Kidney (tissue), 14 donors: ENCODE measurements around the gene HOXA2. TPM values are rescaled to one million over a fixed set of nuclear protein-coding genes. Genes with fewer than 3 reads are reported as not detected.

Source experiments
- DNase-seq, 5 donors: peaks; one replicate each; pipeline ENCODE4 v3.0.0-alpha.2; 2013 to 2020
- FAIRE-seq: peaks from 2 replicates; lab custom pipeline; 2012; peaks lifted over from hg19 to GRCh38; lab: Jason Lieb, UNC
- H3K27ac ChIP-seq, 2 donors: one replicate each; pipeline ENCODE4 v1.7.0; 2013; ENCODE audit warnings: low read depth in 2 of 2, low read length in 2 of 2, inconsistent platforms in 1 of 2
- H3K27me3 ChIP-seq: one replicate; pipeline ENCODE4 v1.7.1; 2013; ENCODE audit warnings: low read length, inconsistent platforms; ENCODE audit not compliant: control insufficient read depth, insufficient read depth
- H3K36me3 ChIP-seq, 3 donors: one replicate each; pipeline versions ENCODE4 v1.7.0 to v1.7.1; 2013; ENCODE audit warnings: low read length in 3 of 3, control low read depth in 1 of 3, inconsistent platforms in 1 of 3; ENCODE audit not compliant: insufficient read depth in 3 of 3, control insufficient read depth in 2 of 3
- H3K4me1 ChIP-seq, 3 donors: one replicate each; pipeline versions ENCODE4 v1.7.0 to v1.7.1; 2013; ENCODE audit warnings: low read length in 3 of 3, inconsistent platforms in 1 of 3, low read depth in 1 of 3; ENCODE audit not compliant: control insufficient read depth in 2 of 3, insufficient read depth in 2 of 3
- H3K4me3 ChIP-seq, 3 donors: one replicate each; pipeline versions ENCODE4 v1.7.0 to v1.8.1; 2013; ENCODE audit warnings: low read length in 3 of 3, control low read depth in 1 of 3, inconsistent platforms in 1 of 3
- H3K9ac ChIP-seq, 3 donors: one replicate each; pipeline versions ENCODE4 v1.7.0 to v1.7.1; 2013; ENCODE audit warnings: low read length in 3 of 3, control low read depth in 1 of 3, inconsistent platforms in 1 of 3
- H3K9me3 ChIP-seq, 3 donors: one replicate each; pipeline versions ENCODE4 v1.7.0 to v1.7.1; 2013; ENCODE audit warnings: low read length in 3 of 3, control low read depth in 1 of 3, inconsistent platforms in 1 of 3; ENCODE audit not compliant: control insufficient read depth in 2 of 3, insufficient read depth in 1 of 3
- intact Hi-C: fragments of 100-400 bp; cut with DNase I; formaldehyde crosslinking; loops from one replicate; pipeline ENCODE4 v1.11.1; 2022
- polyA plus RNA-seq: library from polyadenylated mRNA; stranded (reverse); fragments of 350-450 nt; fragmentation: Illumina TruSeq; extraction: RNeasy Lipid Tissue Mini Kit (QIAGEN cat#74804); gene quantifications from one replicate; pipeline ENCODE4 v1.2.3, GENCODE V29; 2014; ENCODE audit warnings: low read depth, low replicate concordance; ENCODE audit not compliant: insufficient read depth
- total RNA-seq: library from RNA; stranded (reverse); fragmentation: NEBNext Ultra II Directional; extraction: Animal tissue kit (Norgen Biotek cat#: 25700); gene quantifications from one replicate; pipeline ENCODE4 v1.2.1, GENCODE V29; 2021
- TF ChIP-seq, protein P1 (sequence below): IDR thresholded peaks from 3 replicates; pipeline ENCODE4 v1.5.1; 2012; ENCODE audit warnings: mild to moderate bottlenecking, moderate library complexity, borderline replicate concordance; ENCODE audit not compliant: insufficient read depth; ENCODE audit errors: extremely low read depth
- donor health status: control.
- donor health status: control.
- donor health status: control.
- donor health status: control.
- donor health status: control.
- donor health status: DM: yes; HTN: yes; CAD: no.
- donor health status: Normal renal cell carcinoma (clear cell type).

The HOXA2 gene
- total and polyA plus RNA-seq, 2 donors from 2014 or later, result 1.3 to 2.9 TPM

DNA sequence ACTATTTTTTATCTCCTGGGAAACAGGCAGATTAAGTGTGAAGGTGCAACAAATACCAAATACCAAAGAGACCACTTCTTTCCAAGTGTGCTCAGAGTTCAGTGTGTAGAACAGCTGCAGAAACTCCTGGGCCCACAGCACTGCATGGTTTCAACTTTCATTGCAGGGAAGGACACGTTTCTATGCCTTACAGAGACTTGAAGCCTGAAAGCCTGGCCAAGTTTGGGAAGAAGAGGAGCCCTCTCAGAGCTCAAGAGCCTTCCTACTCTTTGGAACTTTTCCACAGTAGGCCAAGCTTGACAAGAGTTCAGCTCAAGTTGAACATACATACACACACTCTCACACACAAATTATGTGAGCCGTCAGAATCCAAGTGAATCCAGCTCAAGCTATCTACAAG, 25.6 kb upstream of the HOXA2 start:
- peaks cover 0 to 2% (median 0%) of the 10 kb centered on the region in 3 donors for H3K36me3 ChIP-seq
- H3K9me3 ChIP-seq, result no peaks in the 10 kb centered on the region
- no peak overlapping the region for H3K4me3 ChIP-seq
- H3K9ac ChIP-seq, result peak overlapping the region in 2 of 3 donors; percentile 5 to 47
- FAIRE-seq (no peak), DNase-seq (peak in 4 of 5 donors; percentile 61 to 95 (median 76))
- peaks cover 32 to 36% (median 34%) of the 10 kb centered on the region in 3 donors for H3K4me1 ChIP-seq
- TF ChIP-seq, protein P1, sequence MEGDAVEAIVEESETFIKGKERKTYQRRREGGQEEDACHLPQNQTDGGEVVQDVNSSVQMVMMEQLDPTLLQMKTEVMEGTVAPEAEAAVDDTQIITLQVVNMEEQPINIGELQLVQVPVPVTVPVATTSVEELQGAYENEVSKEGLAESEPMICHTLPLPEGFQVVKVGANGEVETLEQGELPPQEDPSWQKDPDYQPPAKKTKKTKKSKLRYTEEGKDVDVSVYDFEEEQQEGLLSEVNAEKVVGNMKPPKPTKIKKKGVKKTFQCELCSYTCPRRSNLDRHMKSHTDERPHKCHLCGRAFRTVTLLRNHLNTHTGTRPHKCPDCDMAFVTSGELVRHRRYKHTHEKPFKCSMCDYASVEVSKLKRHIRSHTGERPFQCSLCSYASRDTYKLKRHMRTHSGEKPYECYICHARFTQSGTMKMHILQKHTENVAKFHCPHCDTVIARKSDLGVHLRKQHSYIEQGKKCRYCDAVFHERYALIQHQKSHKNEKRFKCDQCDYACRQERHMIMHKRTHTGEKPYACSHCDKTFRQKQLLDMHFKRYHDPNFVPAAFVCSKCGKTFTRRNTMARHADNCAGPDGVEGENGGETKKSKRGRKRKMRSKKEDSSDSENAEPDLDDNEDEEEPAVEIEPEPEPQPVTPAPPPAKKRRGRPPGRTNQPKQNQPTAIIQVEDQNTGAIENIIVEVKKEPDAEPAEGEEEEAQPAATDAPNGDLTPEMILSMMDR, result no peak
- peak overlapping the region; percentile 10 to 79 for H3K27ac ChIP-seq
- H3K27me3 ChIP-seq, result no peaks in the 10 kb centered on the region
- intact Hi-C loops, result no loop called here

DNA sequence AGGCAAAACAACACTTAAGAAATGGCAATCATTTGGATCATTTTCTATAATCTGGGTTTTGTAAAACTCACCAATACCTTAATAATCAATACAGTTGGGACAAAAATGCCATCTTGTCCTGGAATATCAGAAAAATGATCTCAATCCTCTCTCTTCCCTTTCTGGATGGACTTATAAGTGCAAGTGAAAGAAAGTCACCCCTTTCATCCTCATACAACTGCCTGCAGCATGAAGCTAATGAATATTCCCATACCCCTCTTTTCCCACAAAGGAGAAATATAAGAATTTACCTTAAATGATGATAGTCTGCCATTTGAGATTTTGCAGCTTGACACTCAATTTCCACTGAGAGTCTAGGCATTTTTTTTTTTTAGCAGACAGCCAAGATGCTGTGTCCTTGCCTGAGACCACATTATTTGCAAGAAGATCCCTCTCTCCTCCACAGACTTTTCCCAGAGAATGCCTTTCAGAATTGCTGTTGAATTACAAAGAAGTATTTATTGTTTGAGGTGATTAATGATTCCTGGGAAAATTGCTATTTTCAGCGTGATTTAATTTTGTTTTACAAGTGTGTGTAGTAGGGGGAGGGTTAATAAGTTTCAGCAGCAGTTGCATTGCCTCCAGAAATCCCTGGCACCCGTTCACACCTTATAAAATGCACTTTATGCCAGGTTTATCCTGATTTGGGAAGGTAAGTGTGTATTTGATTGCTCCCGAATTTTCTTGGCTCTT, 24.3 kb upstream of the HOXA2 start:
- DNase-seq (peak in 1 of 5 donors; percentile 56), FAIRE-seq (no peak)
- H3K27ac ChIP-seq, result peak overlapping the region; percentile 47 to 79
- no peaks in the 10 kb centered on the region for H3K27me3 ChIP-seq
- peaks cover 29 to 37% (median 32%) of the 10 kb centered on the region in 3 donors for H3K4me1 ChIP-seq
- H3K36me3 ChIP-seq, result peaks cover 0 to 2% (median 0%) of the 10 kb centered on the region in 3 donors
- TF ChIP-seq, protein P1, result no peak
- peak overlapping the region in 1 of 3 donors; percentile 23 for H3K4me3 ChIP-seq
- intact Hi-C loops, result no loop called here
- no peaks in the 10 kb centered on the region for H3K9me3 ChIP-seq
- H3K9ac ChIP-seq, result peak overlapping the region in 2 of 3 donors; percentile 10 to 23

DNA sequence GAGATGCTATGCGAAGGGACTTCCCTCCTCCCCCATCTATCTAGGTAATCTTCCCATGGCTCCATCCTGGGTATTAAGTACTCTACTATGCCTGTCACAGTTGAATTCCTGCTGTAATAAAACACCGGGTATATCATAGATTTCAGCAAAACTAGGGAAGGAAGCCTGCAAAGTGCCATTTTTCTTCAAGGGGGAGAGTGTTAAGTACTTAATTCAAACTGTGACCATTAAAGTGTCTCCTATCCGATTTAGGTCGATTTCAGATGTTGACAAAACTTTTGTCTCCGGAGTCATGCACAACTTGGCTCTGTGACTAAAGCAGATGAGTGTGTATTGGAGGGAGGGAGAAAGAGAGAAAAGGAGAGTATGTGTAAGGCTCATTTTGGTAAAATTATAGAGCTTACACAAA, 23.5 kb upstream of the HOXA2 start:
- peak overlapping the region in 1 of 3 donors; percentile 75 for H3K4me3 ChIP-seq
- peaks cover 0 to 2% (median 0%) of the 10 kb centered on the region in 3 donors for H3K36me3 ChIP-seq
- no peaks in the 10 kb centered on the region for H3K27me3 ChIP-seq
- peaks cover 32% of the 10 kb centered on the region in 3 donors for H3K4me1 ChIP-seq
- peak overlapping the region; percentile 88 for H3K27ac ChIP-seq
- intact Hi-C loops, result no loop called here
- peak in 4 of 5 donors; percentile 60 to 93 (median 76) for DNase-seq
- peak overlapping the region in 2 of 3 donors; percentile 20 to 63 for H3K9ac ChIP-seq
- TF ChIP-seq, protein P1, result no peak
- FAIRE-seq, result no peak
- no peaks in the 10 kb centered on the region for H3K9me3 ChIP-seq
